HepG2 (cell line): ENCODE data around the gene XPO5. TPM values are rescaled to one million over a fixed set of nuclear protein-coding genes. Genes with fewer than 3 reads are reported as not detected.

Source experiments
- ATAC-seq: fragments of 200-7000 bp; cut with Tn5 transposase; 3 replicates; pipeline ENCODE4 v1.9.1; 2020; ENCODE audit warnings: mild to moderate bottlenecking, moderate library complexity
- BruUV-seq: library from RNA; stranded (reverse); fragments of 400-500 nt; replicated peaks from 2 replicates; lab custom pipeline; 2021; lab: Mats Ljungman, UMichigan
- CTCF ChIA-PET: fragments of 300-600 bp; formaldehyde crosslinking; extraction: SDS; loops from one replicate; lab custom pipeline; 2021; ENCODE audit warnings: low total read pairs, inconsistent platforms, low intra/inter-chr PET ratio; lab: Yijun Ruan, JAX
- POLR2A ChIA-PET: fragments of 350-600 bp; sonication (Branson Sonifier 250); formaldehyde crosslinking; loops from one replicate; lab custom pipeline; 2020; ENCODE audit warnings: antibody characterized with exemption, inconsistent platforms; lab: Yijun Ruan, JAX
- DNase-seq: peaks from one replicate; pipeline ENCODE4 v3.0.0-alpha.2; 2015; ENCODE audit warnings: low spot score
- FAIRE-seq: peaks from 3 replicates; lab custom pipeline; 2011; peaks lifted over from hg19 to GRCh38; lab: Jason Lieb, UNC
- H2AFZ ChIP-seq: one replicate; pipeline ENCODE4 v1.6.1; 2011; ENCODE audit warnings: low read length, inconsistent platforms
- H3K27ac ChIP-seq: fragments of 300-600 bp; 3 replicates; pipeline ENCODE4 v1.8.0; 2011; ENCODE audit warnings: mixed run types, mild to moderate bottlenecking, mixed read lengths, low read length, inconsistent platforms; ENCODE audit not compliant: insufficient read depth; ENCODE audit errors: extremely low read length
- H3K27me3 ChIP-seq, 2 experiments: fragments of 200-600 bp in 1 of 2; 2 replicates in 1 of 2; 3 replicates in 1 of 2; pipeline versions ENCODE4 v1.6.0 to v1.8.0; 2011; ENCODE audit warnings: low read length in 2 of 2, mild to moderate bottlenecking in 2 of 2, moderate library complexity in 2 of 2, inconsistent platforms in 1 of 2; ENCODE audit not compliant: insufficient read depth in 2 of 2, control insufficient read depth in 1 of 2
- H3K36me3 ChIP-seq, 2 experiments: fragments of 200-600 bp in 1 of 2; replicated peaks in 1 of 2; 2 replicates in 1 of 2; 3 replicates in 1 of 2; pipeline versions ENCODE4 v1.5.1 to v1.8.0; 2011; ENCODE audit warnings: low read length in 2 of 2, inconsistent platforms in 1 of 2; ENCODE audit not compliant: insufficient read depth in 2 of 2, control insufficient read depth in 1 of 2
- H3K4me1 ChIP-seq: 2 replicates; pipeline ENCODE4 v1.5.1; 2012; ENCODE audit warnings: low read length, inconsistent platforms; ENCODE audit not compliant: insufficient read depth
- H3K4me2 ChIP-seq: 2 replicates; pipeline ENCODE4 v1.6.0; 2011; ENCODE audit warnings: low read depth, low read length, inconsistent platforms
- H3K4me3 ChIP-seq, 3 experiments: fragments of 200-600 bp in 1 of 3; sonication (generic), shearing (Covaris generic) in 1 of 3; replicated peaks in 1 of 3; 2 replicates each; pipeline ENCODE4 v1.5.1; 2011 to 2016; ENCODE audit warnings: low read length in 3 of 3, inconsistent platforms in 2 of 3, low read depth in 2 of 3, mild to moderate bottlenecking in 2 of 3, control low read depth in 1 of 3, mixed read lengths in 1 of 3; ENCODE audit not compliant: insufficient read depth in 1 of 3
- H3K79me2 ChIP-seq: one replicate; pipeline ENCODE4 v1.6.1; 2011; ENCODE audit warnings: low read length, inconsistent platforms; ENCODE audit not compliant: insufficient read depth
- H3K9ac ChIP-seq: 2 replicates; pipeline ENCODE4 v1.6.0; 2011; ENCODE audit warnings: mild to moderate bottlenecking, low read depth, low read length, inconsistent platforms; ENCODE audit not compliant: insufficient read depth
- H3K9me3 ChIP-seq: 2 replicates; pipeline ENCODE4 v1.5.1; 2012; ENCODE audit warnings: mild to moderate bottlenecking, low read length
- H4K20me1 ChIP-seq: 2 replicates; pipeline ENCODE4 v1.6.0; 2011; ENCODE audit warnings: inconsistent platforms, mild to moderate bottlenecking, low read length, moderate library complexity; ENCODE audit not compliant: insufficient read depth
- BORCS8-MEF2B ChIP-seq: sonication (generic); formaldehyde crosslinking; IDR thresholded peaks from 2 replicates; pipeline ENCODE4 v1.8.0; 2022; ENCODE audit warnings: mild to moderate bottlenecking, missing genetic modification reagents
- BRD4 ChIP-seq: sonication (generic); formaldehyde crosslinking; IDR thresholded peaks from 2 replicates; pipeline ENCODE4 v1.4.0; 2020; ENCODE audit warnings: missing genetic modification reagents
- CHD2 ChIP-seq: IDR thresholded peaks from 2 replicates; pipeline ENCODE4 v1.6.1; 2011; ENCODE audit warnings: low read depth, low read length, improper control_type of control experiment
- HMG20B ChIP-seq: conservative IDR thresholded peaks from 2 replicates; pipeline ENCODE4 v1.6.1; 2016; ENCODE audit warnings: missing genetic modification reagents, missing compliant biosample characterization
- HNRNPK ChIP-seq: fragments of 200-400 bp; formaldehyde crosslinking; IDR thresholded peaks from 2 replicates; pipeline ENCODE4 v1.6.1; 2018; ENCODE audit warnings: low read length, low read depth, moderate library complexity, mild to moderate bottlenecking; ENCODE audit not compliant: poor library complexity, severe bottlenecking
- KDM2A ChIP-seq: sonication (generic); formaldehyde crosslinking; IDR thresholded peaks from 2 replicates; pipeline ENCODE4 v1.4.0; 2020; ENCODE audit warnings: low read depth, missing genetic modification reagents, borderline replicate concordance
- KLF12 ChIP-seq: sonication (generic); formaldehyde crosslinking; IDR thresholded peaks from 2 replicates; pipeline ENCODE4 v1.4.0; 2020; ENCODE audit warnings: missing genetic modification reagents, borderline replicate concordance
- KLF6 ChIP-seq: IDR thresholded peaks from 2 replicates; pipeline ENCODE4 v1.8.0; 2016; ENCODE audit warnings: missing biosample characterization, missing genetic modification reagents
- MEF2D ChIP-seq: sonication (generic); formaldehyde crosslinking; IDR thresholded peaks from 2 replicates; pipeline ENCODE4 v1.5.1; 2020; ENCODE audit warnings: mild to moderate bottlenecking, missing genetic modification reagents
- NFKBIZ ChIP-seq: IDR thresholded peaks from 2 replicates; pipeline ENCODE4 v1.6.1; 2018; ENCODE audit warnings: missing genetic modification reagents, missing compliant biosample characterization
- NR2F2 ChIP-seq: IDR thresholded peaks from 2 replicates; pipeline ENCODE4 v1.6.1; 2012; ENCODE audit warnings: low read depth, inconsistent platforms, borderline replicate concordance
- PBX3 ChIP-seq: sonication (generic); formaldehyde crosslinking; IDR thresholded peaks from 2 replicates; pipeline ENCODE4 v1.8.1; 2023; ENCODE audit warnings: missing genetic modification reagents, inconsistent platforms, borderline replicate concordance
- RELA ChIP-seq: sonication (generic); formaldehyde crosslinking; IDR thresholded peaks from 2 replicates; pipeline ENCODE4 v1.4.0; 2020; ENCODE audit warnings: missing genetic modification reagents
- SPEN ChIP-seq: sonication (generic); formaldehyde crosslinking; IDR thresholded peaks from 2 replicates; pipeline ENCODE4 v1.5.1; 2020; ENCODE audit warnings: low read depth, mild to moderate bottlenecking, missing genetic modification reagents
- TRAFD1 ChIP-seq: sonication (generic); formaldehyde crosslinking; IDR thresholded peaks from 2 replicates; pipeline ENCODE4 v1.5.1; 2020; ENCODE audit warnings: missing genetic modification reagents, mild to moderate bottlenecking, borderline replicate concordance
- ZBTB38 ChIP-seq: sonication (generic); formaldehyde crosslinking; IDR thresholded peaks from 2 replicates; pipeline ENCODE4 v1.5.1; 2020; ENCODE audit warnings: mild to moderate bottlenecking, missing genetic modification reagents
- ZNF329 ChIP-seq: sonication (generic); formaldehyde crosslinking; IDR thresholded peaks from 2 replicates; pipeline ENCODE4 v1.9.0; 2021; ENCODE audit warnings: low read depth, mild to moderate bottlenecking, missing genetic modification reagents
- ZNF552 ChIP-seq: sonication (generic); formaldehyde crosslinking; IDR thresholded peaks from 2 replicates; pipeline ENCODE4 v1.9.0; 2022; ENCODE audit warnings: missing genetic modification reagents, mild to moderate bottlenecking, borderline replicate concordance
- ZNF558 ChIP-seq: sonication (generic); formaldehyde crosslinking; IDR thresholded peaks from 2 replicates; pipeline ENCODE4 v1.9.0; 2022; ENCODE audit warnings: mild to moderate bottlenecking, missing genetic modification reagents, borderline replicate concordance
- ZNF614 ChIP-seq: IDR thresholded peaks from 2 replicates; pipeline ENCODE4 v1.6.1; 2018; ENCODE audit warnings: missing biosample characterization, missing genetic modification reagents, inconsistent platforms, borderline replicate concordance
- WGBS: methylation state at CpG from one replicate; pipeline ENCODE4 v1.1.6; 2017; ENCODE audit warnings: low lambda C conversion rate; 5-methylcytosine and 5-hydroxymethylcytosine counted together
- in situ Hi-C: cut with HindIII; loops from 2 replicates; pipeline ENCODE4 v1.10.0; 2017; ENCODE audit warnings: low pct_unique_long_range_greater_than_20kb; ENCODE audit not compliant: extremely low pct_ligation_motif_present
- intact Hi-C: fragments of 100-400 bp; cut with micrococcal nuclease; formaldehyde crosslinking; loops from one replicate; pipeline ENCODE4 v1.10.0; 2022; ENCODE audit not compliant: unreplicated experiment
- polyA plus RNA-seq, 8 experiments: library from polyadenylated mRNA; depleted of rRNA in 3 of 8; stranded (reverse) in 7 of 8; unstranded in 1 of 8; fragments of >200 nt; fragmentation: Illumina TruSeq in 4 of 8; extraction: Trizol in 4 of 8; gene quantifications; 2 replicates each; pipeline versions ENCODE4 v1.2.1 to v1.2.3, GENCODE V29; 2011 to 2016; ENCODE audit warnings: low read depth in 4 of 8, missing spikeins in 1 of 8, mixed read lengths in 1 of 8; ENCODE audit not compliant: insufficient read depth in 1 of 8
- total RNA-seq, 5 experiments: library from RNA; depleted of rRNA; stranded (reverse); fragments of >200 nt; fragmentation: Illumina TruSeq; extraction: Trizol; gene quantifications; 2 replicates each; pipeline ENCODE4 v1.2.3, GENCODE V29; 2016; ENCODE audit warnings: low read depth in 1 of 5

The XPO5 gene
- total and polyA plus RNA-seq, 2 of the 13 experiments (the other 11 are each of a cell fraction or from before 2014, with no cell fraction given) = 52.2 to 68.0 TPM

GRCh38 chr6:43593938-43594337 lies 18.1 kb upstream of the XPO5 start:
- BruUV-seq = no TSS peak
- DNase-seq = no peak
- Histone ChIP-seq H3K36me3 (peaks cover 7 to 28% of the 10 kb centered on the region in 2 experiments), H3K27me3 (no peaks in the 10 kb centered on the region), H3K9ac (no peak overlapping the region), H3K4me1 (no peaks in the 10 kb centered on the region), H3K9me3 (no peaks in the 10 kb centered on the region), H4K20me1 (no peaks in the 10 kb centered on the region), H2AFZ (no peak overlapping the region), H3K27ac (no peak overlapping the region), H3K79me2 (no peaks in the 10 kb centered on the region), H3K4me2 (no peak overlapping the region), H3K4me3 (no peak overlapping the region)
- ATAC-seq = no peak
- no peak for FAIRE-seq
- intact Hi-C loops (no loop called here), in situ Hi-C loops (no loop called here)
- TF ChIP-seq SPEN (CRISPR knock-in tag) (no peak), BRD4 (CRISPR knock-in tag) (no peak), NR2F2 (no peak), TRAFD1 (CRISPR knock-in tag) (no peak), RELA (CRISPR knock-in tag) (no peak), HNRNPK (no peak), KLF6 (no peak), CHD2 (no peak), MEF2D (CRISPR knock-in tag) (no peak), ZNF552 (no peak), ZNF329 (no peak), KDM2A (CRISPR knock-in tag) (no peak), KLF12 (CRISPR knock-in tag) (no peak), ZNF614 (CRISPR knock-in tag) (no peak), ZBTB38 (CRISPR knock-in tag) (no peak), NFKBIZ (CRISPR knock-in tag) (no peak), PBX3 (CRISPR knock-in tag) (no peak), ZNF558 (CRISPR knock-in tag) (no peak), BORCS8-MEF2B (CRISPR knock-in tag) (no peak), HMG20B (CRISPR knock-in tag) (no peak)
- POLR2A ChIA-PET = no interaction called here
- CTCF ChIA-PET = no interaction called here
- 95% methylated on average over 1 of the region's 1 CpG for WGBS
